Germinal center (tissue), 1 donor: ENCODE data around the gene SLC7A5.
"Not testable (repeated sequence)": the region's sequence is repeated elsewhere in the genome, so short reads cannot be mapped to it uniquely, and the experiment has no call there.

Source experiments
- DNase-seq: peaks from one replicate; pipeline ENCODE4 v3.0.0; 2012; ENCODE audit warnings: mixed read lengths, low spot score

The SLC7A5 gene

DNA sequence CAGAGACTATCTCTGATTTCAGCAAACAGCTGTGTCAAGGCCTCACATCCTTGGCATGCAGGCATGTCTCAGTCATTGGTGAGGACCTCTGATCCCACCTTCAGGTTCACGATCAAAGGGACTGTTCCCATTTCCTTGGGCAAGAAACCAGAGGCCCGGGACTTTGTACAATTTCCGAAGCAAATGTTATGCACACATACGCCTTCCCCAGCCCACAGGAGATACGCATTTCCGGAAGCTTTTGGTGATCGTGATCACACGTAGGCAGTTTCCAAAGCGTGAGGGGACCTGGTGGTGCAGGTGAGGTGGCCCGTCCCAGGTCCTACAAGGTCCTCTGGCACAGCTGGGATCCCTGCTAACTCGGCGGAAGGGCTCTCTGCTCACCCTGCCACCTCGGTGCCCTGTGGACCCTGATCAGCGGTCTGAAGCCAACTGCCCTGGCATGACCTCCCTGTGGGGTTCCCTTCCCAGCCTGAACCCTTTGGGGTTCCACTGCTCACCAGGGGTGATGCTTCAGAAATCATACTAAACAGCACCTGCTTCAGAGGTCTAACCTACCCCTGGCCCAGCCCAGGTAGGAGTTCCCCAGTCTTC is 74.7 kb downstream of the SLC7A5 start:
- no peak for DNase-seq

DNA sequence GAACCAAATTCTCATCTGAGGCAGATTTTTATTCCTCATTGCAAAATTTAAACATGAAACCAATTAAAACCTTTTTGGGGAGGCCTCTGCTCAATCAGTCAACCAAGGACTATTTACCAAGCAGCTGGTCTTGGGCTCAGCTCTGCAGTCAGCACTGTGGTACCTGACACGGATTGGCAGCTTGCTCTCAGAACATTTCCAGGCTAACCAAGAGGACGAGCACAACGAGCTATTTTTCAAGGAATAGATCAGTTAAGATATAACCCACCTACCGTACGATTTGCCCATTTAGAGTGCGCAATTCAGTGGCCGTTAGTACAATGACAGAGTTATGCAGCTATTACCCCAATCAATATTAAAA is 77.1 kb downstream of the SLC7A5 start:
- DNase-seq: no peak

DNA sequence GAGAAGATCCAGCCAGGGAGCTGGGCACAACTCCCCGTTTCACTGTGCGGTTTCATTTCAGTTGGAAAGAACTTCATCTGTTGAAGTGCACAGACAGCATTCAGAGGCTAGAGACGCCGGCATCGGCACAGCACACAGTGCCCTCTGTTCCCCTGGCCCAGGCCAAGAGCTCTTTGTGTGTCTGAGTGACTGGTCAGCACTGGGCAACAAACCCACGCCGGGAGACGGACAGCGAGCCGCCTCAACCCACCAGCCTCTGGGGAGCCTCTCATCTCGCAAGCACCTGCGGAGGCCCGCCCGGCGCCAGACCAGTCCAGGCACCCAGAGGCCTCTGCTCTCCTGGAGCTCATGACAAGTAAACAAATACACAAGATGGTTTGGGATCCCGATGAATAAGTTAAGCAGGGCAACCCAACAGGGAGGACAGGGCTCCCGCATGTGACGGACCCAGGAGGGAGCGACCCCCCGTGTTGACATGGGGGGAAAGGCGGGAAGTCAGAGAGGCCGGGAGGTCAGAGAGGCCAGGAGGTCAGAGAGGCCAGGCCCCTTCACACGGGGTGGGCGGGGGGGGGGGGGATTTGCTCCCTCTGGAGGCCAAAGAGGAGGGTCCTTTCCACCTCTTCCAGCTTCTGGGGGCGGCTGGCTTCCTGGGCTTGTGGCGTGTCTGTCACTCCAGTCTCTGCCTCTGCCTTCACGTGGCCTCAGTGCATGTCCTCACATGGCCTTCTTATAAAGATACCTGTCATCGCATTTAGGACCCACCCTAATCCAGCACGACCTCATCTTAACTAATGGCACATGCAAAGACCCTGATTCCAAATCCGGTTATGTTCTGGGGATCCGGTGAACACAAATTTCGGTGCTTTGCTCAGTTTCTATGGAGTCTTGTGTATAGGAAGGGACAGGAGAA is 77.8 kb downstream of the SLC7A5 start:
- DNase-seq: no peak

DNA sequence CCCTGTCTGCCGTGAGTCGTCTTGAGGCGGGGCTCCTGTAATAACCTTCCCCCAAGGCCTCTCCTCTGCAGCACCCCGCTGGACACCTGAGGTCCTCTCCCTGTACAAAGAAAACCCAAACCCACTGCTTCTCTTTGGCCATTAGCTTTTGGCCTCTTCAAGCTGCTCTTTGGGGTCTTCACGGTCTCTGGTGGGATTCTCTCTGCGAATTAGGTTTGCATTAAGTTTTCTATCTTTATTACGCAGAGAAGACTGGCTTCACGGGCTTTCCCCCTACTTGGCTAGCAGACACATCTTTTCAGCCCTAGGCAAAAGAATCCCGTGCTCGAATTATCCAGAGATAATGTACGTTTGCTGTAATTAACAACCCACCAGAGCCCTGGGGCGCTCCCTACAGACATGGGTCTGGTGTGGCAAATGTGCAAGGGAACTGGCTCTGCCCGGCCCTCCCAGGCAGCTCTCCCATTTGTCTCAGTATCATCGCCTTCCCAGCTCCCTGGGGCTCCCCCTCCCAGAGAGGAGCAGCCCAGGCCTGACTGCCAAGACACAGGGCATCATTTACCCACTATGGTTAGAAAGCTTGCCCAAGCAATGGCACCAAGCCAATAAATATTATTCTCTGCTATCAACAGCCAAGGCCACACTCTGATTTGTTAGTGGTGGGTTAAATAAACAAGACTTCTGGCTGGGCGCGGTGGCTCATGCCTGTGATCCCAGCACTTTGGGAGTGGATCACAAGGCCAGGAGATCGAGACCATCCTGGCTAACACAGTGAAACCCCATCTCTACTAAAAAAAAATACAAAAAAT is 78.8 kb downstream of the SLC7A5 start:
- DNase-seq: no peak

DNA sequence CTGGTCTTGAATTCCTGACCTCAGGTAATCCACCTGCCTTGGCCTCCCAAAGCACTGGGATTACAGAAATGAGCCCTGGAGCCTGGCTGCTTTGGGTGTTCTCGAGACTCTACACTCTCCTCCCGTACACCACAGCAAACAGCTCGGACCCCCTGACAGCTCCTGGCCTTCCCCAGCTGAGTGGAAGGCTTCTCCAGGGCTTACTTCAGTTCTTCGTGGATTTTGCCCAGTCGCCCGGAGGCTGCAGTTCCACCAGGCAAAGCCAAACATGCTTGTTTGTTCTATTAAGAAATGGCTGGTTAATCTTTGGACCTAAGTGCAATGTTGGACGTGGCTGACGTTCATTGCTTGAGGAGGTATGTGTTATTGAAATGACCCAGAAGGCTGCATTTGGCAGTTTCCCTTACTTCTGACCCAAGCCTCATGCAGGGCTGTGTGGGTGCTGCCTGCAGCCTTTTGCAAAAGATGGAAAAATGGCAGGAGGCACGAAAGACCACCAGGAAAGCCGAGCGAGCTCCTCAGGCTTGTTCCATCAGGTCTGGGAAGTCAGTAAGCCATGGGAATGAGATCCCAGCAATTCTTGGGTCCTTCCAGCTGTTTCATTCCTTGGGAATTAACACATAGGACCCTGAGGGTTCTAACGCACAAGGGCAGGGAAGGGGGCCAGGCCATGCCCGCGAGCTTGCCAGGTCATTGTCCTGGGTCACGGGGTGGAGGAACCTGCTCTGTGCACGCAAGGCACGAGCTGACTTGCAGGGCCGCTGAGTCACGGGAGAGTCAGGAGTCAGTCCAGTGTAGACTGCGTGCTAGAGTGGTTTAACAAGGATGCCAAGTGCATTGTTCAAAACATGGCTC is 79.6 kb downstream of the SLC7A5 start:
- DNase-seq: no peak

DNA sequence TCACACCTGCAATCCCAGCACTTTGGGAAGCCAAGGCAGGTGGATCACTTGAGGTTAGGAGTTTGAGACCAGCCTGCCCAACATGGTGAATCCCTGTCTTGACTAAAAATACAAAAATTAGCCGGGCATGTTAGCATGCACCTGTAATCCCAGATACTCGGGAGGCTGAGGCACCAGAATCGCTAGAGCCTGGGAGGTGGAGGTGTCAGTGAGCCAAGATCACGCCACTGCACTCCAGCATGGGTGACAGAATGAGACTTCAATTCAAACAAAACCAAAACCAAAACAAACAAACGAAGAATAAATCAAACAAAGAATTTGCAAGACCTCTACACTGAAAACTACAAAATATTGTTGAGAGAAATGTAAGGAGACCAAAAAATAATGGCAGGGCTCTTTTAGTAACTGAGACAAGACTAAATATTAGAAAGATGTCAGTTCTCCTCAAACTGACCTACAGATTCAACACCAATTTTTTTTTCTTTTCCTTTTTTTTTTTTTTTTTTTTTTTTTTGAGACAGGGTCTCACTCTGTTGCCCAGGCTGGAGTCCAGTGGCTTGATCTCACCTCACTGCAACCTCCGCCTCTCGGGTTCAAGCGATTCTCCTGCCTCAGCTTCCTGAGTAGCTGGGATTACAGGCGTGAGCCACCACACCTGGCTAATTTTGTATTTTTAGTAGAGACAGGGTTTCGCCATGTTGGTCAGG is 80.4 kb downstream of the SLC7A5 start:
- DNase-seq: not testable (repeated sequence)

DNA sequence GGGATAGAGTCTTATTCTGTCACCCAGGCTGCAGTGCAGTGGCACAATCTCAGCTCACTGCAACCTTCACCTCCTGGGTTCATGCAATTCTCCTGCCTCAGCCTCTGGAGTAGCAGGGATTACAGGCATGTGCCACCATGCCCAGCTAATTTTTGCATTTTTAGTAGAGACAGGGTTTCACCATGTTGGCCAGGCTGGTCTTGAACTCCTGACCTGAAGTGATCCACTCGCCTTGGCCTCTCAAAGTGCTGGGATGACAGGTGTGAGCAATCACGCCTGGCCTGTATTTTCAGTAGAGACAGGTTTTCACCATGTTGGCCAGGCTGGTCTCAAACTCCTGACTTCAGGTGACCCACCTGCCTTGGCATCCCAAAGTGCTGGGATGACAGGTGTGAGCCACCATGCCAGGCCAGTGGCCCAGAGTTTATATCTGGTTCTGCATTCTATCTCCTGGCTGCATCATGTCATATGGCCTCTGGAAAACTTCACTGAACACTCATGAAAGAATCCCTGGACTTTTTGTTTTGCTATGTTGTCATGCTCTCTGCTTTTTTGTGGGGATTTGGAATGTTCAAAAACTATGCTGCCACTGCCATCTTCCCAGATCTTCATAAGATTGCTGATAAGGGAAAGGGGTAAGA is 81.7 kb downstream of the SLC7A5 start:
- DNase-seq: not testable (repeated sequence)

DNA sequence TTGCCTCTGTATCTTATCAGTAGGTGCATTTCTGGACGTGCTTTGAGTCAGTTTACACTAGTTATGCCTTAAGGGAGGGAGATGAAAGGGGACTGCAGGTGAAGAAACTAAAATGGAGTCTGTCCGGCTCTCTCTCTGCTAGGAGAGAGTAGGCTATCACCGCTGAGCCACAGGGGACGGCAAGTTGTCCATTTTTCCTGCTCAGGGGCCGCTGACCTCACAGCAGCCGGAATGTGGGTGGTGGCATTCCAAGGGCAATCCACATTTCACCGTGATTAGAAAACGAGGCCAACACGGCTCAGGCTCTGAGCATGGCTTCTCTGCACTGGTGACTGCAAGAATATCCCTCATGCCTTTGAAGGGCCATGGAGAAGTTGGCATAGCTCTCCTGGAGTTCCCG is 84.5 kb downstream of the SLC7A5 start:
- no peak for DNase-seq

DNA sequence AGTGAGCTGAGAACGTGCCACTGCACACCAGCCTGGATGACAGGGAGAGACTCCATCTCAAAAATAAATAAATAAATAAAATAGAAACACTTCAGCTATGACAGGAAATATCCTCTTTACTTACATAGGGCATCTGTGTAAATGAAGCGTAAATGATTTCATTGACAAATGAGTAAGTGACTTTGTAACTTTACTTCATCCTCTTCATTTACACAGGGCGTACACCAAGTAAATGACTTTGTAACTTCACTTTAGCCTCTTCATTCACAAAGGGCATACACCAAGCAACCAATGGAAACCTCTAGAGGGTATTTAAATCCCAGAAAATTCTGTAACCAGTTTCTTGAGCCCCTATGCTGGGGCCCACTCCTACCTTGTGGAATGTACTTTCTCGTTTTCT is 87.3 kb downstream of the SLC7A5 start:
- DNase-seq: no peak

DNA sequence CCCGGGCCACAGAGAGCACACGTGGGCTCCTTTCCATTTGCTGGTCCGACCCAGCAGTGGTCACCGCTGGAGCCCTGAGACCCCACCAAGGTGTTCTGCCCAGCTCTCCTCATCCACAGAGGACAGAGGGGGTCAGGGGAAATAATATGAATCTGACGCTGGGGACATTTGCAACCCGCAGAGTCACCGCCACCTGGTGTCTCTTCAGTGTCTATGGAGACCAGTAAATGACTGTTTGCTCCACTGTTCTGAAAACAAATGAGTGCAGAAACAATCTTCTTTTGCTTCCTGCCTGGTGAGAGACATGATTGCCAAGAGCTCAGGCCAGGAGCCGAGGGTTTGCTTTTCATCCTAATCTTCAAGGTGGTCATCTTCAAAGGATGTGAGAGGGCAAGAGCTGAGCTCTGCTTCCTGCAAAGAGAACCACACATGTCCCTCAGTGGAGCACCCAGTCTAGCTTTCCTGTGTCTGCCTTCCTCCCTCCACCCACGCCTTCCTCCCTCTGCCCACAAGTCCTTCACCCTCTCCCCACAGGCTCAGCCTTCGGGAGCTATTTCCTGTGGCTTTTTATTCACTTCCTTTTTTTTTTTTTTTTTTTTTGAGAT is 88.8 kb downstream of the SLC7A5 start:
- peak; percentile 65 for DNase-seq
